ENCODE measurements around the gene SLC30A3. TPM values are rescaled to one million over a fixed set of nuclear protein-coding genes. Genes with fewer than 3 reads are reported as not detected.
A peak's percentile ranks its signal among the peaks of the same experiment; 100 is the strongest.

Gene SLC30A3
- total RNA-seq, 6 experiments from 2014 or later = not detected

DNA sequence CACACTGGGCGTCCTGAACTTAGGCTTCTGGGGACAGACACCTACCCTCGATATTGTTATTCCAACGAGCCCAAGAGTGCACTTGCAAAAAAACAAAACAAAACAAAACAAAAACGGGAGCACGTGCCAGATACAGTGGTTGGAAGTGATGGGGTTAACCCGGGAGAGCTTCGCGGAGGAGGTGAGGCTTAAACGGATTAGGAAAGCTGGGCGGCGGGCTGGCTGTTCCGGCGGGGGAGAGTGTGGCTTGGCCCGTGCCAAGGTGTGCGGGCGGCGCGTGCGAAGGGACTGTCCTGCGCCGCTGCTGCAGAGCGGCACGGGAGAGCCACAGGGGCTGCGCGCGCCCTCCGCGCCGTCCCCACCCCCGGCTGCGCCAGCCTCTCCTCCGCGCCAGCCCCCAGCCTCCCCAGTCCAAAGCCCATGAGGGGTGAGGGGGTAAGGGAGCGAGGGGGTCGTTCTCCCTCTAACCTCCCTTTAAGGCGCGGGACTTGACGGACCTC is 1.5 kb upstream of the SLC30A3 start:
- Histone ChIP-seq H3K4me1 (peaks cover 0 to 31% (median 2%) of the 10 kb centered on the region in 4 donors), H3K4me3 (peak overlapping the region in 1 of 3 donors; percentile 14), H3K36me3 (no peaks in the 10 kb centered on the region), H3K27me3 (peaks cover 0 to 27% of the 10 kb centered on the region in 2 donors), H3K9me3 (no peaks in the 10 kb centered on the region), H3K27ac (no peak overlapping the region)
- intact Hi-C loops (cut with DNase I) = no loop called here
- ATAC-seq = peak; percentile 20 to 36 (median 28)
- no peak for DNase-seq
- WGBS (ENCODE audit: insufficient coverage, low coverage, low lambda C conversion rate, missing lambda C conversion rate) = 0% methylated on average over 13 of the region's 38 CpGs
- TF ChIP-seq POLR2A (IDR thresholded peaks at IDR 0.05) = no peak
- TF ChIP-seq, protein P1, sequence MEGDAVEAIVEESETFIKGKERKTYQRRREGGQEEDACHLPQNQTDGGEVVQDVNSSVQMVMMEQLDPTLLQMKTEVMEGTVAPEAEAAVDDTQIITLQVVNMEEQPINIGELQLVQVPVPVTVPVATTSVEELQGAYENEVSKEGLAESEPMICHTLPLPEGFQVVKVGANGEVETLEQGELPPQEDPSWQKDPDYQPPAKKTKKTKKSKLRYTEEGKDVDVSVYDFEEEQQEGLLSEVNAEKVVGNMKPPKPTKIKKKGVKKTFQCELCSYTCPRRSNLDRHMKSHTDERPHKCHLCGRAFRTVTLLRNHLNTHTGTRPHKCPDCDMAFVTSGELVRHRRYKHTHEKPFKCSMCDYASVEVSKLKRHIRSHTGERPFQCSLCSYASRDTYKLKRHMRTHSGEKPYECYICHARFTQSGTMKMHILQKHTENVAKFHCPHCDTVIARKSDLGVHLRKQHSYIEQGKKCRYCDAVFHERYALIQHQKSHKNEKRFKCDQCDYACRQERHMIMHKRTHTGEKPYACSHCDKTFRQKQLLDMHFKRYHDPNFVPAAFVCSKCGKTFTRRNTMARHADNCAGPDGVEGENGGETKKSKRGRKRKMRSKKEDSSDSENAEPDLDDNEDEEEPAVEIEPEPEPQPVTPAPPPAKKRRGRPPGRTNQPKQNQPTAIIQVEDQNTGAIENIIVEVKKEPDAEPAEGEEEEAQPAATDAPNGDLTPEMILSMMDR (IDR thresholded peaks at IDR 0.05) = no peak

DNA sequence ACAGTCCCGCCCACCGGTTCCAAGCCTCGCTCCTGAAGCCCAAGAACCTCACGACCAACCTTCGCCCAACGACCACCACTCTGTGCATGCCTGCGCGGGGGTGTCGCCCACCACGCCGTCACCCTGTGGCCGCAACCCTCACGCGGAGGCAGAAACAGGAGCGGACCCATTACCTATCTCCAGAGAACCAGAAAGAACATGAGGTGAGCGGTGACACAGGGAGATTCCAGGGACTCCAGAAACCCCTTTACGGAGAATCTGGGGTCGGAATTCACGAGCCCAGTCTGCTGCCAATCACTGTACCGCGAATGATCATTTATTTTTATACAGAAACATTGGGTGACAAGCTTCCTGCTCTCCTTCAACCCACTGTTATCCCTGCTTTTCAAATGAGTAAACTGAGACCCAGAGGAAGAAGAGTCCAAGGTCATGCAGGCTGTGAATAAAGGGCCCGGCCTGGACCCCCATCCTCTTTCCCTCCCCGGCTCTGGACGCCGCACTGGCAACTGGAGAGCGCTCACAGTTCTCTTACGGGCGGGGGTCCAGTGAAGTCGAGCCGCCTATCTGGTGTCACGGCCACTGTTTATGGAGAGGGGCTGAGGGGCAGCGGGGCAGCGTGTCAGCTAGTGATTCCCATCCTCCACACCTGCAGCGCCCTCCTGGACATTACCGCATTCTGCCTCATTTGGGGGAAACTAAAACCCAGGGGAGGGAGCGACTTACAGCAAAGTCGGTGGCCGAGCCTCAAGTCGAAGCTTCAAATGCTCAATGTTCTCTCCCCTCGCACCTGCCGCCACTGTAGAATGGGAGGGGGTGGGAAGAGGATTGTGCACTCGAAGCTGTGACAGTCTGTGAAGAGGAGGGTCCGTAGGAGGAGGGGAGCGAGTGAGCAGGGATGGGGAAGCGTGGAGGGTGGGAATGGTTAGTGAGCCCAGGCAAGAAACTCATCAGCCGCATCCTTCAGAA is 723 bp upstream of the SLC30A3 start:
- no peak for ATAC-seq
- no peak for DNase-seq
- no peak overlapping the region for H3K27ac ChIP-seq
- TF ChIP-seq, protein P1 (IDR thresholded peaks at IDR 0.05) = no peak
- no peak for TF ChIP-seq POLR2A (IDR thresholded peaks at IDR 0.05)
- 2% methylated on average over 26 of the region's 46 CpGs for WGBS (ENCODE audit: insufficient coverage, low coverage, low lambda C conversion rate, missing lambda C conversion rate)
- H3K4me3 ChIP-seq = peak overlapping the region; percentile 25 to 51 (median 39)
- intact Hi-C loops (cut with DNase I) = no loop called here
- peaks cover 0 to 31% (median 2%) of the 10 kb centered on the region in 4 donors for H3K4me1 ChIP-seq
- no peaks in the 10 kb centered on the region for H3K9me3 ChIP-seq
- peaks cover 0 to 27% of the 10 kb centered on the region in 2 donors for H3K27me3 ChIP-seq
- H3K36me3 ChIP-seq = no peaks in the 10 kb centered on the region

DNA sequence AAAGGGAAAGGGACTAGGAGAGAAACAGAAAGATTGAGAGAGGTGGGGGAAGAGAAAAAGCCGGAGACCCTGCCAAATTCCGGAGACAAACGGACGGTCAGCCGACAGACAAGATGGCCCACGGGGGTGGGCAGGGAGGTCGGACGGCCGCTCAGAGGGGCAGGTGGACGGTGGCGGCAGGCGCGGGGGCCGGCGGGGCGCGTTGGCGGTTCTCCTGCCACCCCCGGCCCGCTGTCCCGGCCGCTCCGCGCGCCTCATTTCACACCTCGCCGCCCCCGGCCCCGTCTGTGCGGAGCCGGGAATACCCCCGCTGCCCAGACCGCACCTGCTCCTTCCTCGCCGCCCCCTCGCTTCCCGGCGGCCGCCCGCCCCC is 935 bp downstream of the SLC30A3 start:
- H3K27me3 ChIP-seq = peaks cover 0 to 27% of the 10 kb centered on the region in 2 donors
- no peak for TF ChIP-seq POLR2A (IDR thresholded peaks at IDR 0.05)
- TF ChIP-seq, protein P1 (IDR thresholded peaks at IDR 0.05) = no peak
- H3K27ac ChIP-seq = no peak overlapping the region
- ATAC-seq = no peak
- 14% methylated on average over 11 of the region's 40 CpGs for WGBS (ENCODE audit: insufficient coverage, low coverage, low lambda C conversion rate, missing lambda C conversion rate)
- H3K36me3 ChIP-seq = no peaks in the 10 kb centered on the region
- H3K4me1 ChIP-seq = peaks cover 0 to 31% (median 2%) of the 10 kb centered on the region in 4 donors
- no peak for DNase-seq
- no peak overlapping the region for H3K4me3 ChIP-seq
- no peaks in the 10 kb centered on the region for H3K9me3 ChIP-seq
- intact Hi-C loops (cut with DNase I) = no loop called here

DNA sequence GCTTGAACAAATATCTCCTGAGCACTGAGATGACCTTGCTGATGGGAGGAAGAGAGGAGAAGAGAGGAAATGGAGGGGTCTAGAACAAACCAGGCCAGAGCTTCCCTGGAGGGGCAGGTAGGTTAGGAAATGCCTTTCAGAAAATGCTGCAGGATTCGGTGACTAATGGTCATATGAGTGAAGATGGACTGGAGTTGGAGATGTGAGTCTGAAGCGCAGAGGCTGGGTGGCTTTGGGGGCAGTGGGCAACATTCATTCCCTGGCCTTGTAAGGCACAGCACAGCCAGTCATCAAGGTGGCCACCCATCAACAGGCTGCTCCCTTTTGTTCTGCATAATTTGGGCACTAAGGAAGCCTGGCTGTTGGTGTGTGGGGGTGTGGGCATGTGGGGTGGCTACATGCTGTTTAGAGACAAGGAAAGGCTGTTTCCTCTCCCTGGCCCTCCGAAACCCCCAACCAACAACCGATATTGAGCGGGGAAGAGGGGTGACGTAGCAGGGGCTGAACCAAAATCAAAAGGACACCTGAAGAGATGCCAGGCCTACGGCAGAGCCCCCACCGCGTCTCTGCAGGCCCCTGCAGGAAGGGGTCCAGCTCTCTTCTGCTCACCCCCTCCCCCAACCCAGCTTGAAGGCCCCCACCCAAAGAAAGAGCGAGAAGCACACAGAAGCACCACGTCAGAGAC is 1.5 kb downstream of the SLC30A3 start:
- intact Hi-C loops (cut with DNase I) = no loop called here
- H3K36me3 ChIP-seq = no peaks in the 10 kb centered on the region
- WGBS (ENCODE audit: insufficient coverage, low coverage, low lambda C conversion rate, missing lambda C conversion rate) = 48% methylated on average over 7 of the region's 11 CpGs
- TF ChIP-seq, protein P1 (IDR thresholded peaks at IDR 0.05) = no peak
- TF ChIP-seq POLR2A (IDR thresholded peaks at IDR 0.05) = no peak
- H3K9me3 ChIP-seq = no peaks in the 10 kb centered on the region
- H3K27ac ChIP-seq = no peak overlapping the region
- peaks cover 0 to 31% (median 2%) of the 10 kb centered on the region in 4 donors for H3K4me1 ChIP-seq
- H3K4me3 ChIP-seq = no peak overlapping the region
- H3K27me3 ChIP-seq = peaks cover 0 to 27% of the 10 kb centered on the region in 2 donors
- DNase-seq = no peak
- no peak for ATAC-seq

Measured in right lobe of liver (tissue), 6 donors.